HG03442 (cell line): Measurements from ENCODE around the gene PYGO2.
A peak's percentile ranks its signal among the peaks of the same experiment; 100 is the strongest.

ENCODE experiments used
- ATAC-seq: cut with Tn5 transposase; IDR thresholded peaks from one replicate; pipeline ENCODE4 v1.9.1; 2021; ENCODE audit warnings: mild to moderate bottlenecking, moderate library complexity; ENCODE audit not compliant: unreplicated experiment

PYGO2 gene

DNA sequence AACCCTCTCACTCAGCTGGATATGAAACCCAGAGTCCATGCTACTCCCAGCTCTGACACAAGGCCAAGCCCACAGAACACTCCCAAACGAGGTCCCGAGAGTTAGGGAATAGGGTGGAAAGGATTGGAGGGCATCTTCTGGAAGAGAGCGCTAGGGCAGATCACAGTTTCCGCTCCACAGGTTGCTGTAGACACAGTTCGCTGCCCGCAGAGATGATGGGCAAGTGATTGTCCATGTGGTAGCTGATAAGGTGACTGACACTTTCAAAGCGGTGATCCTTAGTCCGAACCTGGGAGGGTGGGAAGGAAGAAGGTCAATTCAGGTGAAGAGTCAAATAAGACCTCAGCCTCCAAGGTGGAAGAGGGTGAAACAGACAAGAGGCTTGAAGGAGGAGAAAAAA is 2.1 kb upstream of the PYGO2 start:
- ATAC-seq: no peak

DNA sequence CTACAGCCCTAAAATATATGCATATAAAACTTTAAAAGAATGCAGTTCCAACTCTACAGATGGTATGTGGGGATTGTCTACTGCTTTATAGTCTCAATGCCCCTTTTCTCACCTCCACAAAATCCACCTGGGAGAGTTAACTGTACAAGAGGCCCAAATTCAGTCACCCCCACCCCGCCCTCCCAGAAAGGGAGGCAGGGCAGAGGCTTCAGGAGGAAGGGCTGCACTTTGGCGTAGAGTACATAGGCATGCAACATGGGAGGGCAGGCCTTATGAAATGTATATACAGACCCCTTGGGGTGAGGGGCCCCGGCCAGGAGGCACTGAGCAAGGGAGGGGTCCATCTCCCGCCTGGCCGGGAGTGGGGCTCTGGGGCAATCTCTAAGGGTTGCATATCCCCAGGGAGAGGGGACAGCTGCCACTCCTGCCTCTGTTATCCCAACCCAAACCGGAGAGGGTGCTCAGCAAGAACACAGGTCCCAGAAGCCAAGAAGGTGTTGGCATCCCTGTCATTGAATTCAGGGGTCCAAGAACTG is 1.3 kb upstream of the PYGO2 start:
- ATAC-seq: no peak

DNA sequence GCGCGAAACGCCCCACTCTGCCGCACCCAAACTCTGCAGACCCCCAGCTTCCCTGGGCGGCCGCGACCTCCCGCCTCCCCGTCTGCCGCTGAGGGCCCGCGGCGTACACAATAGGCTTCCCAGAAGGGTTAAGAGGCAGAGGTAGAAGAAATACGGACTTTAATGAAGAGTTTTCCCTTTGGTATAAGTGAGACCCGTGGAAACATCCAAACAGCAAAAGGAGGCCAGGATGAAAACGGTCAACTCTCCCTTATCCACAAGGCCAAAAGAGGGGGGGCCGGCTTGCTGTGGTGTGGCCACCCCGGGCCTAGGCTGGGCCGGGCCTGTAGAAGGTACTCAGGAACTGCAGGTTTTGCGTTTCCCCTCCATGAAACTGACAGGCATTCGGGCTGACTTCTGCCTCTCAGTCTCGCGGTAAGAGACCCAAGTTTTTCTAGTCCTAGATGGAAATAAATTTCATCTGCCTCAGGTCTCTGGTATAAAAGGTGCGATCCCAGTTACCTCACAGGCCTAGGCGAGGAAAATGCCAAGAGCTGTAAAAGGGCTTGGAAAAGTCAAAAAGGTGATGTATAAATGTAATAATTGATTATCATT is 671 bp upstream of the PYGO2 start:
- no peak for ATAC-seq

DNA sequence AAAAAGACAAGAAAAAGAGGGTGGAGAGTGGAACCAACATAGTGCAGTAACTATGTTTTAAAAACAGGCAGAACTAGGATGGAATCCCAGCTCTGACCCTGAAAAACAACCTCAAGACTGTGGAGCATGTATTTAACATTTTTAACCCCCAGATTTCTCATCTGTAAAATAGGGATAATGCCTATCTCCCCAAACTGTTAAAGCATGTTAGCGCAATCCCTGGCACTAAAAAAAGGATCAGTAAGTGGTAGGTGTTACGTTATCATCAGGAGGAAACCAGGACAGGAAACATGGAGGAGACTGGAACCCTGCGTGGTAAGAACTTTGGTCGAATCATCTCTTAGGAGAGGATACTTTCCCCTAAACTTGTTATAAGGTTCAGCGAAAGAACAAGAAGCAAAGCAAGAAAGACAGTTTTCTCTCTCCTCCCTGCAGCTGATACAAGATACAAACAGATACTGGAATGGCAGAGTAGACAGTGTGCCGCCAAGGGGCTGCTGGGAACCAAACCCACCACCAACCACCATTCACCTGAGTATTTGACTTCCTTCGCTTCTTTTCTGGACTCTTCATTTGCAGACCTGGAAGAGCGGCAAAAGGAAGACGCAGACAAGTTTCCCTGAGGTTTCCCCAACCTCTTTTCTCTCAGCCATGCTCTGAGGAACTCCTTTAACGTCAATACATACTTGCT is 991 bp downstream of the PYGO2 start:
- ATAC-seq: no peak

DNA sequence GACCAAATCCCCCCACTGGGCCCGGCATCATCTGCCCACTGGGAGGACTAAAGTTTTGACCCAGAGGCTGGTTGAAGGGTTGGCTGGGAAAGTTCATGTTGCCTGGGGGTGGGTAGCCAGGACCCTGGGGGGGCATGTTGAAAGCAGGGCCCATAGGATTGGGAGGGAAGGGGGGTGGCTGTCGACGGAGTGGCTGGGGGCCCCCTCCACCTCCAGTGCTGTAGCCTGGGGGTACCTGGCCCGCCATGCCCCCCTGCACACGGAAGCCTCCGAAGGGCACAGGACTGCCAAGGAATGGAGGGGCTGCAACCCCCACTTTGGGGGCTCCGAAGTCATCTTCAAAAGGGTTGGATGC is 2.2 kb downstream of the PYGO2 start:
- ATAC-seq: no peak

DNA sequence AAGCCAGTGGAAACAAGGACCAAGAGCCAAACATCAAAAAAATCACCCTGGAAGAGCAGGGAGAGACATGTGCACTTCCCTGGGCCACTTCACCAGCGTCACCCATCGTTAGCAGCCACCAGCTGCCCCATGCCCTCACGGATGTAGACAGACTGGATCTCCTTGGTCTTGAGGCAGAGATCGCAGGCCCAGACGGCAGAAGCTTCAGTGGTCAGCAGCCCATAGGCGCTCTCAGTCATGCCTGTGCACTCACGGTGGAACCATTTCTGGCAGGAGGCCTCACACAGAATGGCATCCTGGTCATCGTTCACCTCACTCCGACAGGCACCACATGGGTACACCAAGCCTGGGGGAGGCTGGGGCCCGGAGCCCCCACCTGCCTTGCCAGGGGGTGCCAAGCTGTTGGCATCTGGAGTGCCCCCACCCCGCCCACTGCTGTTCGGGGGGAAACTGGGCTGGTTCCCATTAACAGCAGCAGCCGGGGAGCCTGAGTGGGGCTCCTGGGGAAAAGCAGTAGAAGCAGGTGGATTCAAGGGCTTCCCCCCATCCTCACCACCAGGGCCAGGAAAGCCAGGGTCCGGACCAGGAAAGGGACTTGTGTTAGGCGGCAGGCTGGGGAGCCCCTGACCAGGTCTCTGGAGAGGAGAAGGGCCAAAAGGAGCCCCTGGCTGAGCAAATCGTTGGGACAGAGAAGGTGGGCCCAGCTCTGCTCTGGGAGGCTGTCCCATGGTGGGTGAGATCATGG is 2.7 kb downstream of the PYGO2 start:
- no peak for ATAC-seq

DNA sequence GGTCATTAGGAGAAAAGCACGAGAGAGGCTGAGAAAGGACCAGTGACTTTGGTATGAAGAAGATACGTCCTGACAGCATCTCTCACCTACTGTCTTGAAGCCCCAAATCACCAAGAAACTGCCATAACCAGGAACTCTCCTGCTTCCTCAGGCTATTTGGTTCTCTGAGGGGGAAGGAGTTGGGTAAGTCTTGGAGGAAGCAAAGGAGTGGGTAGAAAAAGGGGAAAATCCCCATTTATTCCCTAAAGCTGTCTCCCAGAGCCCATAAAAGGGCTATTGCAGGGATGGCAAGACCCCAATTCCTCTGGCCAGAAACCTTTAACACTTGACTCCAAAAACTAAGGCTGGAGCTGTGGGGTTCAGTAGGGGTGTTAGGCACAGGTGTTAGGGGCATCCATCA is 3.5 kb downstream of the PYGO2 start:
- no peak for ATAC-seq

DNA sequence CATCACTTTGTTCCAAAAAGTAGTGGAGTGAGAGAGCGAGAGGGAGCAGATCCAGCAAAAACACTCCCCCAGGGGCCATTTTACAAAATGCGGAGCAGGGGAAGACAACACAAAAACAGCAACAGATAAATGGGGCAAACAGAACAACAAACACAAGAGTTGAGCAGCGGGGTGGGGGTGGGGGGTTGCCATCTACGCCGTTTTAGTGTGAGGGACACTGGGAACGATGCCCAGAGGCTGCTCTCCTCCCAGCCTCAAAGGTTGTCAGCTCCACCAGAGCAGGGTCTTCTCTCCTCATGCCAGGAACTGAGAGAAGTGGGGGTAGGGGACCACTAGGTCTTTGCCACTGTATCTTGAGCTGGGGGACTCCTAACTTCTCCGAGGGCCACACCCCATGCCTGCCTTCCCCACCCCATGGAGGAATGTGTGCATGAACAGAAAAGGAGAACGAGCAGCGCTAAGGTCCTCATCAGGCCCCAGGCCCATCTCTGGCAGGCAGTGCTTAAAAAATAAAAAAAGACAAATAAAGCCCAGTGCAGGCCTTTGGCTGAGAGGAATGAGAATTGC is 4.4 kb downstream of the PYGO2 start:
- ATAC-seq: no peak

DNA sequence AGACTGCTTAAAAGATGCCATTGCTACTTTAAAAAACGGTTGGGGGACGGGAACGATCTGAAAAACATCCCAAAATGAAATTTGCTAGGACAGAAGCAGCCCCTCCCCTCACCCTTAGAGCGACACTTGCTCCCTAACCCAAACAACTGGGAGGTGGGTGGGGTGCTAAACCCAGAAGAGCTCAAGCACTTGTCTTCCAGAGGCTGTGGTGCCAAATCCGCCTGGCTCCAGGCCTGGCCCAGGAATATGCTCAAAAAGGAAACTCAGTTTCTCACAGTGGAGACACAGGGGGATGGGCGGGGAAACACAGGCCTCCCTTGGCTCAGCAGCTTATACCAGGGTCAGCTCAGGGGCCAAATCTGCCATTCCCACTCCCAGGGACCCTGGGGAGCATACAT is 5.0 kb downstream of the PYGO2 start:
- ATAC-seq: no peak

DNA sequence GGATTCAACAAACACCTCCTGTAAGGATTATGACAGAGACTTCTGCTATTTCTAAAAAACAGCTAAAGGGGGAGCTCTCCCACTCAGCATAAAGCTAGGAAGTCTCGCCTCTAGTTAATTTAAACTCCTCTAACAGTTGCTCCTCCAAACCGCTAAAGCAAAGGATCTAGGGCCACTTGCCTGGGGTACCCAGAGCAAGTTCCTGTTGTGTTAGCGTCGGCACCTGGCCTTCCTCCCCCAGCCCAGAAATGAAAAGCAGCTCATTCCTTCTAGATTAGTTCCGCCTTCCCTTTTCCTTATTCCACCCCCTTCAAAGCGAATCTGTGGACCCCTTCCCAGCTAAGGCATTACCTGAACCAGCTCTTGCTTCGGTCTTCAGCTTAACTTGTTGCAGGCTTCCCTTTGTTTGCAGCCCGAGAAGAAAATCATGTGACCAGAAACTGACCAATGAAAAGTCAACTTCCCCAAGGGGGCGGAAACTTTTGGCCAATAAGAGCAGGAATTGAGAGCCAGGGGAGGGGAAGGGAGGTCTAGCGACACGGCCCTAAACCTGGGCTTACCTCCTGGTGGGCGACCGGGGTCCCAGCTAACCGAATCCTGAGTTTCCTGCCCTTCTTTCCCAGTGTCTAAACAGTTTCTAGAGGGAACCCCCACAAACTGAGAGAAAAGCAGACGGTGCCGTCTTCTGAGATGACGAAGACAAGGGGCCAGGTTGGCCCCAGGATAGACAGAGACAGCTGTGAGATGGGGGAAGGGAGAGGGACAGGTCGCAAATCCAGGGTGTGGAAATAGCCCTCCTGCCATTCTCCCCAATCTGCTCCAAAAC is 5.7 kb downstream of the PYGO2 start, which contains the start of gene PBXIP1:
Gene PBXIP1 (minus strand): TSS at position 382 of the 826 bp plus-strand sequence. CDS start 2,378 bp downstream, outside the sequence.
- ATAC-seq: peak; percentile 58

DNA sequence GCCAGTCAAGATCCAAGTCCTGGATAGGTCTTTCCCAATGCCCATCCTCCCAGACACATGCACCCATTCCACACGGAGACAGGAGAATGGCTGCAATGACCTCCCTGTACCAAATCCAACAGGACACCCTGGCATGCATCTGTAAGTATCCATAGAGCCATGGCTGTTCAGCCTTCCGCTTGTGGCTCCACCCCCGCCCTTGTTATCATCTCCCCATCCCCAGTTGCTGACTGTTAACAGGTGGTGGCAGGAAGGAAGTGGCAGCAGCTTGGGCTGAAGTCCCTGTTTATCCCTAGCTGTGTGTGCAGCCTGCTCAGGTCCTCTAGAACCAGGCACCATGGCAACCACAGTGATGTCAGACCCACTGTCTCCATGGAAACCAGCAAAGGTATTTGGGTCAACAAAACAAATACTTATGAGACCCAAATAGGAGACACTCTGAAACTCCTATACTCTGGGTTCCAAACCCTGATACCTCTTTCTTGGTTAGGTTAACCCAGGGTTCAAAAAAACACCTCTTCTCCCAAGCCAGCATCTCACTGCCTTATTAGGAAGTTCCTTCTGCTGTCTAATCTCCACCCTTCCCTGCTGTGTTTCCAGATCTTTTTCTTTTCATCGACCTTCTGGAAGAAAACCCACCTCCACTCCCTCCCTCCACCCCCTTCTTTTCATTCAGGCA is 6.4 kb downstream of the PYGO2 start:
- no peak for ATAC-seq

DNA sequence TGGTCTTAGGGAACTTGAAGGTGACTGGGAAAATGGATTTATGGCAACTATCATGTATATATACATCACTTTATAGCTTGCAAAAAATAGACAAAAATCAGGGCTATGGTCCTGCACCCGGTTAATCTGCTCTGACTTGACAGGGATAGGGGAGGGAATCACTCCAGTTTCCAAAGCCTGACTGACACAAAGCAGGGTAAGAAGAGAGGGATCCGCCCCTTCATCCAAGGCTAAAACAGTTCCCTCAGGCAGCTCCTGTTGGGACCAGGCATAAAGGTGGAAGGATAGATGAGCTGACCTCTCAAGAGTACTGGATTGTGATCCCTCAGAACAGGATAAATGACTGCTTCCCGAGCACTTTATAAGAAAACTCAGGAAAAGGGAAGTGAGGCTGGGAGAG is 7.0 kb downstream of the PYGO2 start:
- ATAC-seq: no peak

DNA sequence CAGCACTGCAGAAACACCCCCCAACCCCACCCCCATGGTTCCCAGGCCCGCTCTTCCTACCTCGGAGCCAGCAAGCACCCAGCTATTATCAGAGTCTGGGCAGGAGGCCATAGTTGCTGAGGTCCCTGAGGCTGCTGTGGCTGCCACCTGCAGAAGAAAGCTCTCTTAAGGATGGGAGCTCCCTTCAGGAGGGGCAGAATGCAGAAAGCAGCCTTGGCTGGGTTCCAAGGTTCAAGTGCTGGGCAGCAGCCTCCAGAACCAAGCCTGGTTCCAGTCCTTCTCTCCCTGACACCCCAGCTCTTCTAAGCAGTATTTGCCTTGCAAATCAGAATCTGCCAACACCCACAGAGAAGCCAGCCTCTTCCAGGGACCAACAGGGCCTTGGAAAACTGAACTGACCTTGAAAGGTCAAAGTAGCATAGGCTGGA is 8.0 kb downstream of the PYGO2 start:
- no peak for ATAC-seq

DNA sequence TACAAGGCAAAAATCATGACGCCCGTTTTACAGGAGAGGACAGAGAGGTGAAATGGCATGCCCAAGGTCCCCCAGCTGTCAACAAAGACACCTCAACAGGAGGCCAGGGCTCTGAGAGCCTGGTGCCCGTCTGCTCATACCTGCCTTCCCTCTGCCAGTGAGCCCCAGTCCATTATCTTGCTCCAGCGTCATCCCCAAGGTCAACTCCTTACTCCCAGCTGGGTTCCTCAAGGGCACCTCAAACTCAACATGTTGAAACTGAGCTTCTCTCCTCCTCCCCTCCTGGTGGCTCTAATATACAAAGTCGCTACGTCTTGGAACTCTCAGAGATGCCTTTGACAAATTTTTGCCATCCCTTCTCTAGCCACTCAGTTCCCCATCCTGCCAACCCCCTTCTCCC is 8.9 kb downstream of the PYGO2 start:
- no peak for ATAC-seq

DNA sequence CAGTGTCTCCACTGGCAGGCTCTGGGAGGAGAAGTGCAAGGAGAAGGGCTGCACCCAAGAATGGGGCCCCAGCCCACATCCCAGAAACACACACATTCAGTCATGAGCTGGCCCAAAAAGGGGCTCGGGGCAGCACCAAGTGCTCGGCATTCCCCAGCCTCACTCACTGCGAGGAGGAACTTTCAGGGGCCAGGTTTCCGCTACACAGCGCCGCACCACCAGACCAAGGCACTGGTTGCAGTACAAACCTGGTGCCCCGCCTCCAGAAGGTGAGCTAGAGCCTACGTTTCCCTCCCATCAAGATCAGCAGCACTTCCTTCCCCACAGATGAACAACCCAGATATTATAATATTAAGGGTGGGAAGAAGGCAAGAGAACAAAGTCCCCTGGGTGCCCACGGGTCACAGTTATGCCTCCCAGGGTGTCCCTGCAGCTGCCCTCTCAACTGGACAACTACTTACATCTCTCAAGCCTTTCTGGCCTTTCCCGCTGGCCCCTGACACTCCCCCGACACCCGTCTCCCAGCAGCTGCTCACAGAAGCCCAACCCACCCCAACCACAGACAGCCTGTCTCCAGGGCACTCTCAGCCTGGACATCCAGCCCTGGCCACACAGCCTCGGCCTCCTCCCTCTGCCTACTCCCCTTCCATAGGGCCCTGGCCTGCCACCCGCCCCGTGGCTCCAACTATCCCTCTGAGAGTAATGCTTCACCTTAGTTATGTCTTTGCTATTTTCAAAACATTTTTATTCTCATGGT is 9.5 kb downstream of the PYGO2 start:
- no peak for ATAC-seq

DNA sequence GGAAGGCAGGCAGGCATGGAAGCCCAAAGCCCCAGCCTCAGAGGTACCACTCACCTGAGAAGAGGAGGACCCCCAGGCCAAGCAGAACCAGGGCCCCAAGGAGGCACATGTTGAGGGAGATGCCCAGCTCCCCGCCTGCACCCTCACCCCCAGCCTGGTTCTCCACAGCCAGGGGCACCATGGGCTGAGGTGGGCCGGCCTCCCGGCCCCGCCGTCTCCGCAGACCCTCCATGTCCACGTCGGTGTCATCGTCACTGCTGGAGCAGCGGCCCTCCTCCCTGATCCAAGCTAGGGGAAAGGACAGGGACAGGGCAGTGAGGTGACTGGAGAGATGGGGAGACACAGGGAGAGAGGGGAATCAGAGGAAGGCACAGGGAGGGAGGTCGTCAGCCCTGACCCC is 13.5 kb downstream of the PYGO2 start:
- ATAC-seq: no peak

DNA sequence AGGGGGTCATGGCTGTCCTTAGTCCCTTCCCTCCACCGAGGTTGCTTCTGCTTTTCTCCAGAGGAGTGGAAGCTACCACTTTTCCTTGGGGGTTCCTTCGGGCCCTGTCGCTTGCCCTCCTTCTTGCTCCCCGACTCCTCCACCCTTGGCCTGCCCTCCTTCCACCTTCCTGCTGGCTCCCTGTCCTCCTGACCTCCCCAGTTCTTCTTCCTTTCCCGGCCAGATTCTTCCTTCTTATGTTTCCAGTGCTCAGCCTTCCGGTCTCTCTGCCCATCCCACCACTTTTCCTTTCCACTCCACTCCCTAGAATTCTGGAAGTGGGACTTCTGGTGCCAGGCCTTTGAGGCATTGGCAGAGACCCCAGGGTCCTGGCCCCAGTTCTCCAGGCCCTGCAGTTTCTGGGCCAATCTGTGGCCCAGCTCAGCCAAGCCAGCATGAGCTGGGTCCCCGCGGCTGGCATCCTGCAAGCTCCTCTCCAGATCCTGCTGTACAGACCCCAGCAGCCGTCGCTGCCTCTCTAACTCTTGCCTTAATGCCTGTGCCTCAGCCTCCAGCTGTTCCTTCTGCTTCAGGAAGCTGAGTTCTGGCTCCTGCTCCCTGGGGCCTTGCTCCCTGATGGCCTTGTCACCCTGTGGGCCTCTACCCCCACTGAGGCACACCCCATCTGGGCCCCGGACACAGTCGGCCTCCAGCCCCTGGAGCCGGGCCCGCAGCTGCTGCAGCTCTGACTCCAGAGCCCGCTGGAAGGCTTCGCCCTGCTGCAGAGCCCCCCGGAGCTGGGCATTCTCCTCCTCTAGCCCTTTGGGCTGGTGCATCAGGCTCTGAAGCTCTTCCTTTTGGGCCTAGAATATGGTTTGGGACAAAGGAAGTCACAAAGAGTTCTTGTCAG is 15.4 kb downstream of the PYGO2 start:
- ATAC-seq: no peak

DNA sequence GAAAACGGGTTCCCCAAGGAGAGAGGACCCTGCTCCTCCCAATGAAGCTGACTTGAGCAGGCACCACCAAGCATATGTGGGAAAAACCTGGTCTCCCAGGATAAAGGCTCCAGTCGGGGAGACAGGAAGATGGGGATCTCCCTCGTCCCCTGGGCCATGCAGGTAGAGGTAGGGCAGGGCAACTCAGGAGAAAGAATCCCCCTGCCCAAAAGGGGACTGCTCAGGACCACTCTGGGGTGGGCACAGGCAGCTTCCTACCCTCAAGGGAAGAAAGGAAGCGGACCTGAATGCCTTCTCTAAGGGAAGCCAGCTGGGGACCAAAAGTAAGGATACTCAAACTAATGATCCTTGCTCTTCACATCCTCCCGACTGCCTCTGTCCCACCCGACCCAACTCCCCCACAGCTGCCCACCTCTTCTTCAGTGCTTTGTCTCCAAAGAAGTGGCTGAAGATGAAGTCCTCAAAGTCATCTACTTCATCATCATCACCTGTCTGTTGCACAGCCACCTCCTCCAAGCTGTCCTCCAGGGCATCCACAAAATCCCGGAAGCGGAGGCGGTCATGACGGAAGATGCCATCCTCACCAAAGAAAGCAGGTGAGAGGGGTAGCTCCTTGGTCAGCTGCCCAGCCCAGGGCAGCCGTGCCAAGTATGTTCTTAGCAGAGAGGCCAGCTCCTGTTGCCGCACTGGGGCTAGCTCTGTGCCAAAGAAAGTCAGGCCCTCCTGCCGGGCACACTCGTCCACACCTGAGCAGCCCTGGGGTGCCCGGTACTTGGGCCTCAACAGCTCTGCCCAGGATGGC is 16.2 kb downstream of the PYGO2 start:
- no peak for ATAC-seq
